B cell (primary cell): Measurements from ENCODE around the gene SYT11.

ENCODE experiments used
- CTCF ChIP-seq: fragments of 200-600 bp; IDR thresholded peaks from one replicate; pipeline ENCODE4 v1.8.0; 2022; ENCODE audit warnings: antibody characterized with exemption, mild to moderate bottlenecking
- EZH2 ChIP-seq: IDR thresholded peaks from 2 replicates; pipeline ENCODE4 v1.6.1; 2012; ENCODE audit warnings: borderline replicate concordance, low read depth, mild to moderate bottlenecking, moderate library complexity, low read length; ENCODE audit not compliant: insufficient read depth, poor library complexity, severe bottlenecking

DNA sequence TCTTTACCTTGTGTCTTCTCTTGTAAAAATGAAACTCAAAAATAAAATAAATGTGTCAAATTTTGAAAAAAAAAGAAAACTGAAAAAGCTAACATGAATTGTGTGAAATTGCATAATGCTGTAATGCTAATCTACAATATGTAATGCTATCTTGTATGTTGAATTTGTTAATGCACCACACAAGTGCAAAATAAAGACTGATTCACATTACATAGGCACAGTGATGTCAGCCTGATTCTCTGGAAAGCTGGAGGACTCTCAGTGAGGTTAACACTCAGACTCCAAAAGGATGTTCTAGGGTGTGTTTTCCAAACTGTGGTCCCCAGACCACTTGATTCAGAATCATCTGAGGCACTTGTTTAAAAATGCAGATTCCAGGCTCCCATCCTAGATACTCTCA, 25.6 kb downstream of the SYT11 start:
- TF ChIP-seq CTCF: no peak
- TF ChIP-seq EZH2: no peak
